Fibroblast of skin of back (primary cell): ENCODE measurements around the gene CFAP92.
"Not testable (repeated sequence)": the region's sequence is repeated elsewhere in the genome, so short reads cannot be mapped to it uniquely, and the experiment has no call there.

Experiments
- DNase-seq: peaks from one replicate; pipeline ENCODE4 v3.0.0-alpha.2; 2013

Gene CFAP92

DNA sequence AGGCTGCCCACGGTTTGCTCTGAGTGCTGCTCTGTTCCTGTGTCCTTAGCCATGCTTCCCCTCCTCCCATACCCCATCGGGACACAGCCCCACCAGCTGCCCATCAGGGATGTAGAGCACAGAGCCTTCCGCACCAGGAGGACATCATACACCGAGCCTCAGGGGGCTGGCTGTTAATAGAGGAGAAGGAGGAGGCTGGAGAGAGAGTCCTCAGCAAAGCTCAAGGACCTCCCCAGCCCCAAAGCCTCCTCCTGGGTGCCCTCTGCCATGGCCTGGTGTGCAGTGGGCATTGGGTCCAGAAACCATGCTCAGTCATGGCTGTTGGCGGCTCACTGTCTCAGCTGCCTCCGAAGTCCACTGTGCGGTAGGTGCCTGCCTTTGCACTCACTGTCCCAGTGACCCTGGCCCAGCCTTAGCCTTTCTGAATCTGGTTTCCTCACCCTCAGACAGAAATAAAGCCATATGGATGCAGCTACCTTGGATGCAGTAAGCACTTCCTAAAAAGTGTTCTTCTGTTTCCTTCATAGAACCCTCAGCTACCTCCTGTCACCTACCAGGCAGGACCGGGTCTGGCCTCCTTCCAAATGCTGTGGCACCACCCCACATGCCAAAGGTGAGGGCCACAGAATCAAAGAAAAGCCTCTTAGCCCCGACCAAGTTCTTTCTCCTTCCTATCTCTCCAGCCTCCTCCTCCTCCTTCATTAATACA lies 60.5 kb downstream of the CFAP92 start:
- DNase-seq, result no peak

DNA sequence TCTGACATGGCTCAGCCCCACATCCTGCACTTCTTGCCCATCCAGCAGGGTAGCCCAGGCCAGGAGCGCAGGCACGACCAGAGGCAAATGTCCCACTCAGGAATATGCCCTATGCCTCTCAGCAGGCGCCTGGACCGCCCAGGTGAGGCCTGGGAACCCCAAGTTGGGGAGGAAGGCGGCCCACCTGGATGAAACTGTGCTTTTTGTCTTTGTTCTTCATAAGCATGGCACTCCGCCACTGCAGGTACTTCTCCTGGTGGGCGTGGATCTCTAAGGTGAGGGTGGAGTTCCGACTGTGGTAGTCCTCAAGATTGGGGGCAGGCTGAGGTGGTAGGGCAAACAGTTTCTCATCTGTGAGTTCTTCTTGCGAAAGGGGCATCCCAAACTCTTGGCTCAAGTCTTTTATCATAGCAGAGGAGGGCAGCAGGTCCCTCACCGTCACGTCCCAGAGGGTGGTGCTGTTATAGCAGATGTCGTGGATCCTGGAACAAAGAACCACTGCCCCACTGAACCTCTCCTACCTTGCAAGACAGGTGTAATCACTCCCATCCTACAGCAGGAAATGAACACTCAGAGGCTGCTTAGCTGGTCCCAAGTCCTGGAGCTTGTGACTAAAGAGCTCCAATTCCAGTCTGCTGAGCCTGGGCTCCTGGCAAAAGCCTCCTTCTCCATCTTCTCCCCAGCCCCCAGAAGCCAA lies 61.2 kb downstream of the CFAP92 start:
- no peak for DNase-seq

DNA sequence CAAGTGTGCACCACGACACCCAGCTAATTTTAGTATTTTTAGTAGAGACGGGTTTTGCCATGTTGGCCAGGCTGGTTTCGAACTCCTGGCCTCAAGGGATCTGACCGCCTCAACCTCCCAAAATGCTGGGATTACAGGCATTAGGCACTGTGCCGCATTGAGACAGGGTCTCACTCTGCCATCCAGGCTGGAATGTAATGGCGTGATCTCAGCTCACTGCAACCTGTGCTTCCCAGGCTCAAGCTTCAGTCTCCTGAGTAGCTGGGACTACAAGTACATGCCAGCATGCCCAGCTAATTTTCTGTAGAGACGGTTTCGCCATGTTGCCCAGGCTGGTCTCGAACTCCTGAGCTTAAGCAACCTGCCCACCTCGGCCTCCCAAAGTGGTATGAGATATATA lies 62.8 kb downstream of the CFAP92 start:
- DNase-seq, result no peak

DNA sequence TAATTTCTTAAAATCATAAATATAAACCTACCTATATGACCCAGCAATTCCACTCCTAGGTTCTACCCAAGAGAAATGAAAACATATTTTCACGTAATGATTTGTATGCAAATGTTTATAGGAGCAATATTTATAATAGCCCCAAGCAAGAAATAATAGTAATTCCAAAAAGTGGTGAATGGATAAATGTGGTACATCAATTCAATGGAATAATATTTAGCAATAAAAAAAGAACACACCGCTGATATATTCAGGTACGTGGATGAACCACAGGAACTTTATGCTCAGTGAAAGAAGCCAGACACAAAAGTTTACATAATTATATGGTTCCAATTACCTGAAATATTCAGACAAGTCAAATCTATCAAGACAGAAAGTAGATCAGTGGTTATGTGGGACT lies 64.5 kb downstream of the CFAP92 start:
- no peak for DNase-seq

DNA sequence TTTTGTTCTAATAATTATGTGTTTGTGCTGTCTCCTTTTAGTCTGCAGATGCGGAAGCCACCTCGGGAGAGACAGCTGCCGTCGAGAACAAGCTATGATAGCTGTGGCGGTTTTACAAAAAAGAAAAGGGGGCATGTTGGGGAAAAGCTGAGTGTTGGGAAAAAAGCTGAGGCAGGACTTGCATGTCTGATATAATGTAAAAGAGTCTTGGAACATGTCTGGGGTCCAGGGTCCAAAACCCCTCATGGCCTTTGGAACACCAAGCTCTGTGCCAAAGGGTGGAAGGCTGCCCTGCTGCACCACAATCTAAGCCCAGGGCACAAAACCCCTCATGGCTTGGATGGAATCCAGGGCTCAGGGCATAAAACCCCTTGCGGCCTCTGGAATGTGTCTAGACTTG lies 69.9 kb downstream of the CFAP92 start:
- DNase-seq, result not testable (repeated sequence)

DNA sequence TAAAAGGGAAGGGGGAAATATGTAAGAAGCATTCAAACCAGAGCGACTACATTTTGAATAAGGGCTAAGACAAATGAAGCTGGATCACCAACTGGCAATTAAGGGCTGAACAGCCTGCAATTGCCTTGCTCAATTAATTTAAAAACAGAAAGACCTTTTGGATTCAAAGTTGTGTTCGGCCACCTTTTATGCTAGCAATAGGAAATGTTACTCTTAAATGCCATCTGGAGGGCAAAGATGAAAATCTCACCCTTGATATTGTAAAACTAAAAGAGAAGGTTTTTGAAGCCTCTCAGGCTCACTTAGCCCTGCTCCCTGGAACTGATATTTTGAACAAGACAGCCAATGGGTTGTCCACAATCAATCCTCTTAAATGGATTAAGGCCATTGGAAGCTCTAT lies 70.3 kb downstream of the CFAP92 start:
- DNase-seq, result no peak

DNA sequence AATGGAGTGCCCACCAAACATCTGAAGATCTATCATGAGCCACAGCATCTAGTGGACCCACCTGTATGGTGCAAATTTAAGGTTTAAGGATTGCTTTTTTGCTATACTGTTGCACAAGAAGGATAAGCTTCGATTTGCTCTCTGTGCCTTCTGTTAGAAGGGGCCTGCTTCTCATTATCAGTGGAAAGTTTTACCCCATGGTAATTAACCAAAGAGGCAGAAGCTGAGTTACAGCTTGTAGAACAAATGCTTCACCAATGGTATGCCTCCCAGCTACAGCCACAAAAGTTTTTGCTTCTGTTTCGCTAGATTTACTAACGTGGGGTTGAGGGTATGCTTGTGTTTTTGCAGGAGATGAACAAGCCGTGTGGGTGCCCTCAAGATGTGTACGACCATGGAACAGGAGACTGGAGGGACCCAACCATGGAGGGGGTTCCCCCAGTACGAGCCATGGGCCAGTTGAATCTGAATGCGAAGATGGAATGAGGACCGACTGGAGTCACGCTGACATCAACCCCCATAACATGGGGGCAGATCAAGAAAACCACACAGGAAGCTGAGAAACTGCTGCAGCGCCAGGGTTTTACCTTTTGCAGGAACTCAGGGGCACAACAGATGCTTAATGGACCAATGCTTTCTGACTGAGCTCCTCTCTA lies 70.9 kb downstream of the CFAP92 start:
- no peak for DNase-seq

DNA sequence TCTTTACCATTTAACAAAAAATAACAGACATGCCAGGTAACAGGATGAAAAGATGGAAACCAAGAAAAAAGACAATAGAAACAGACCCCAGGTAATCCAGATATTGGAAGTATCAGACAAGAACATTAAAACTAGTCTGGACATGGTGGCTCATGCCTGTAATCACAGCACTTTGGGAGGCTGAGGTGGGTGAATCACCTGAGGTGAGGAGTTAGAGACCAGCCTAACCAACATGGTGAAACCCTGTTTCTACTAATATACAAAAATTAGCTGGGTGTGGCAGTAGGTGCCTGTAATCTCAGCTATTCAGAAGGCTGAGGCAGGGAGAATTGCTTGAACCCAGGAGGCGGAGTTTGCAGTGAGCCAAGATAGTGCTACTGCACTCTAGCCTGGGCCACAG lies 73.9 kb downstream of the CFAP92 start:
- no peak for DNase-seq

DNA sequence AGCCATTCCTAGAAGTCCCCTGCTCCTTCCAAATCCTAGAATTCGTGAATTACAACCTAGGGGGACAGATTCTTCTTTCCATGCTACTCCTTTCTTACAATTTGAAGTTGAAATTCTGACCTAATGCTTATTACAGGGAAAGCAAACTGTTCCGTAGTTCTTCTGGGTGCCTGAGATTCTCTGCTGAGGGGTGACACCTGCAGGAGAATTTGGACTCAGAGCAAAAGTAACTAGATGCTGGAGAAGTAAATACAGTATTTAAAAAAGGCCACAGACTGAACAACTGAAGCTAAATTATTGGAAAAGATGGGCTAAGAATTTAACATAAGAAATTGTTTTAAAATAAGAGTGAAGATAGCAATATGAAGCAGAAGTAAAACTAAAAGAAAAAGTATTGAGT lies 76.6 kb downstream of the CFAP92 start:
- no peak for DNase-seq

DNA sequence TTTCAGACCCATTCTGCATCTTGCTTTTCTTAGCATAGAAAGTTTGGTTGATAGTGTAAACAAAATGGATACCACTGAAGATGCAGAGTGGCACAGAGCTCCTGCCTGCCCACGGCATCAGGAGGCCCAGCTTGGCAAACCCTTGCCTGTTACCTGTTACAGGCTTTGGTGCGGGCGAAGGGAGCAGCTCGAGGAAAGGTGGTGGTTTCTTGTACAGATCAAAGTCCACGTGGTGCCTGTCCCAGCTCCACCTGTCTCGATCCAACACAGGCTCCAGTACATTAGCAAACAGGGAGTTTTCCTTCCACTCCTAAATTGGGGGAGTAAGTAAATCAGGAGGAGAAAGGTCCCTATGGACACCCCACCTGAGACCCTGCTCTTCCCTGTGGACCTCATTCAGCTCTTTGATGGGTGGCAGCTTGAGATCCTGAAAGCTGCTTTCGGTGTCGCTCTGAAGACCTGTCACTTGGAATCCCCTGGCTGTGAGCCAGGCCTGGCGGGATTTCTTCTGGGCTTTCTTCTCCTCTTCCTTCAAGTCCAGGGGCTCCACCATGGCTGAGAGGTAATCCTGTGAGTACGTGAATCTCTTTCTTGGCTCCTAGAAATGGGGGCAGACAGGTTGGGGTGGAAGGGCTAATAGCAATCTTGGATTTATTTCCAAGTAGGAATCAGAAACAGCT lies 78.8 kb downstream of the CFAP92 start:
- no peak for DNase-seq

DNA sequence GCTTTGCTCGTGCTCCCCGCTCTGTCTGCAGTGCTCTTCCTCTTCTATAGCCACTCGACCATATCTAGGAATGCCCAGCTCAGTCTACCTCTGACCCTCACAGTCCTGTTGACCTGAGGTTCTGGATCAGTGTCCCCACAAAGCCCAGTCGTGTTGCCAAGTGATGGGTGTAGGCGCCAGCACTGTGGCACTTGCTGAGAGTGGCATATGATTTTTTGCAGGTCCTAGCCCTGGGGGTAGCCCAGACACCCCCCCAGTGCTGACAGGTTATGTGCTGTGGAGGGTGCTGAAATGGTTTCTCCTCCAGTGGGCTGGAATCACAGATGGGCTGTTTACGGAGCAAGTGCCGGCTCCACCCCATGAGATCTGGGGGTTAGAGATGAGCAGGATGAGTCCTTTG lies 82.0 kb downstream of the CFAP92 start:
- no peak for DNase-seq

DNA sequence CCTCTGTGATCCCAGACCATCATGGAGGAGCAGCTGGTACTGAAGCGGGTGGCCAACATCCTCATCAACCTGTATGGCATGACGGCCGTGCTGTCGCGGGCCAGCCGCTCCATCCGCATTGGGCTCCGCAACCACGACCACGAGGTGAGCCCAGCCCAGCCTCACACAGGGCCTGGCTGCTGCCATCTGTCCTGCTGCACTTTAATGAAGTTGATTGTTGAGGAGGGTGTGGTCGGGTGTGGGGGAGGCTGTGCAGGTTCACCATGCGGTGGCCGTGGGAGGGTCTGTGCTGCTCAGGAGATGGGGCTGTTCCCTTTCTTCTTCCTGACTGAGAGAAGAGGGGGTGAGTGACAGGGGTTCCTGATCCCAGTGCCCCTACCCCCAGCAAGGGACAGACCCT lies 83.9 kb downstream of the CFAP92 start:
- no peak for DNase-seq

DNA sequence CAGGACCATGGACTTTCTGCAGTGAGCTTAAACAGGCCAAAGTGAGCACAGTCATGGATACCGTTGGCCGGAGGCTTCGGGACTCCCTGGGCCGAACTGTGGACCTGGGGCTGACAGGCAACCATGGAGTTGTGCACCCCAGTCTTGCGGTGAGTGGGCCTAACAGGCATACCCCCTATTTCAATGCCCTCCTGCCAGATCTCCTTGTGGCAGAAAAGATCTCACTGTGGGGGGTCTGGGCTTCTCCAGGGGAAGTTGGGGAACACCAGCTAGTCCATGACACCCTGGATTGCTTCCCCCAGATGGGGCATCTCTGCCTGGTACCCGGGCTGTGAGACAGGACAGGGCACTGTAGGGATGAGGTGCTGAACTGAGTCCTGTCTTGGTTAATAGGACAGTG lies 84.9 kb downstream of the CFAP92 start:
- DNase-seq, result no peak

DNA sequence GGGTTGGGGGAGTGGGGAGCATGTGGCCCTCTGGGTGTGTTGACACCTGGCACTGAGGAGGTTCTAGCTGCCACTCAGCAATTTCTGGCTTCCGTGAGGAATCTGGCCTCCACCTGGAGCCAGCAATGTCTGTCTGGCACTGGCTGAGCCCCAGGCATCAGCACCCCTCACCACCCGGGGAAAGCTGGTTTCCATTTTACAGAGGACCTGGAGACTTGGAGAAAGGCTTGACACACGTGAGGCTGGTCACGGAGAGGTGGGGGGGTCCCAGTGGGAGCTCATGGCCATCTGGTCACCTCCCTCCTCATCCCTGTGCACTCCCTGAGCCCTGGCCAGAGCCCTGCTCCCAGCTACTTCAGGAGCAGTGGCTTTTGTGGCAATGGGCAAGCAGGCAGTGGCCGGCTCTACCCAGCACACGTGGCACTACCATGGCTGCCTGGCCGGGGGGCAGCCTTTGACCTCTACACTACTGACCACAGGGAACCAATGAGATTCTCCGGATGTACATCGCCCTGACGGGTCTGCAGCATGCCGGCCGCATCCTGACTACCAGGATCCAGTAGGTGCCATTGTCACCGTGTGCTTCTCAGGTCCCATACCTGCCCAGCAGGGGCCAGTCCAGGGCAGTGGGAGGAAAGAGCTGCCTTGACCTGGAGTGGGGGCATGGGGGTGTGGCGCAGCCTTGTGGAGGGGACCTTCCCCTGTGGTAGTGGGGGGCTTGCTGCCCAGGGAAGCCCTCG lies 86.0 kb downstream of the CFAP92 start:
- DNase-seq, result no peak

DNA sequence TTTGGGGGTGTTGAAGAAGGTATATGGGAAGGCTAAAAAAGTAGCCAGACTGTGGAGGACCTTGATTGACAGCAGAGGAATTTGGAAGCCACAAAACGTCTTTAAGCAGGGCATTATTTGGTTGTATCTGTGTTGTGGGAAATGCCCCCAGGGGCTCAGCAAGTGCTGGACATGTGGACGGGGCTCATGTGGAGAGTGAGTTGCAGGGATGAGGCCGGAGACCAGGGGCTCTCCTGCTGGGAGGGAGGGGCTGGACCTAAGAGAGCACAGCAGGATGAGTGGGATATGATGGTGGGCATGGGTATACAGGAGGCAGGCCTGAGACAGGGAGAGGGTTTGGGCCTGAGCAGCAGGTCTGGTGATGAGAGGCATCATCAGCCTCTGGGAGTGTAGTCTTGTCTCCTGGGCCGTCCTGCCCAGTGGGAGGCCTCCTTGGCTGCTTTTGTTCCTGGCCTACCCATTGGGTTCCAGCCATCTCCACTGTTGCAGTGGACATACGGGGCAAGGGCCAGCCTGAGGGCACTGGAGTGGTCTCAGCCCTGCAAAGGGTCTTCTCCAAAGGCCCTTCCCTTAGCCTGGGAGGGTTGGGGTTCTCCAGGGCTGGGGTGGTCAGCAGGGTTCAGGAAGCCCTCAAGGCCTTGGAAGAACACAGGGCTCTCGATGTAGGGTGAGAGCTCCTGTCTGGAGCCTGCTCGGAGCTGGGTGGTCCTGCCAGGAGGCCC lies 86.9 kb downstream of the CFAP92 start:
- no peak for DNase-seq

DNA sequence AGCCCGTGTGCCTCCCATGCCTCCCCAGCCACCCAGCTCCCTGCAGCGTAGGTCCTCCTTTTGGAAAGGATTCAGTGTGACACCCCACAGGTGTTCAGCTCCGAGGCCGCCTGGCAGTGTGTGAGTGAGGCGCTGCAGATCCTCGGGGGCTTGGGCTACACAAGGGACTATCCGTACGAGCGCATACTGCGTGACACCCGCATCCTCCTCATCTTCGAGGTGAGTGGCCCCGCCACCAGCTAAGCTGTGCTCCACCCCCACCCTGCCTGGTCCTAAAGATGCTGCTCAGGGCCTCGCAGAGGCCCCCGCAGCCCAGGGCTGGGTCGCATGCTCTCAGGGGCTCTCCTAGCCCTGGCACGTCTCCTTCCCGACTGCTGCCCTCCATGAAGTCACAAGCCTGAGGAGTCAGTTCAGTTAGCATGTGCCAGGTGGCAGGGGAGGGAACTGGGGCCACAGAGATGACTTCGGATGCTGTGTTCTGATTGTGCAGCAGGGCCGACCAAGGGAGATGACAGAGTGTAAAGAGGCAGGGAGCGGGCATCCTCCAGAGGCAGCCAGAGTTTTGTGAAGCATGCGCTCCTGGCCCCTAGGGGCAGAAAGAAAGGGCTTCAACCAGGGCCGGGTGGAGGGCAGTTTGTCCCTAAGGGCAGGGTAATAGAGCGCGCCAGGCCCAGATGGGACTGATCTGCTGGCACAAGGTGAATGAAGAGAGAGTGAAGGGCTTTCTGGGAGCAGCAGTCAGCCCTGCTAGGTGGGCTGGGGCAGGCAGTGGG lies 87.7 kb downstream of the CFAP92 start:
- no peak for DNase-seq

DNA sequence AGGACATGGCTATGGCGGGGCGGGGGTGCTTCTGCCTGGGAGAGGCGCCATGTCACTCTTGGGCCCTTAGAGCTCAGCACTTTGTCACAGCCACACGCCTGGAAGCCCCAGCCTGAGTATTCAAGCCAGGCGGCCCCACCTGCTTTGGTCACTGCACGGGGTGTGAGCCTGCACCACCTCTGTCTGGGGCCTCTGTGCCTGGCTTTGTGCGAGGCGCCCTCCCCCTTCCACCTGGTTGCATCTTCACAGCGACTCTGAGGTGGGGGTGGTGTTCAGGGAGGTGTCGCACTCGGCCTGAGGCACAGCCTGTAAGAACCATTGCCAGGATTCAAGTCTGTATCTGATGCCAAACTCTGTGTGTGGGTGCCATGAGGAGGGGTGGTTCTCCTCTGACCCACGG lies 90.4 kb downstream of the CFAP92 start:
- DNase-seq, result no peak

DNA sequence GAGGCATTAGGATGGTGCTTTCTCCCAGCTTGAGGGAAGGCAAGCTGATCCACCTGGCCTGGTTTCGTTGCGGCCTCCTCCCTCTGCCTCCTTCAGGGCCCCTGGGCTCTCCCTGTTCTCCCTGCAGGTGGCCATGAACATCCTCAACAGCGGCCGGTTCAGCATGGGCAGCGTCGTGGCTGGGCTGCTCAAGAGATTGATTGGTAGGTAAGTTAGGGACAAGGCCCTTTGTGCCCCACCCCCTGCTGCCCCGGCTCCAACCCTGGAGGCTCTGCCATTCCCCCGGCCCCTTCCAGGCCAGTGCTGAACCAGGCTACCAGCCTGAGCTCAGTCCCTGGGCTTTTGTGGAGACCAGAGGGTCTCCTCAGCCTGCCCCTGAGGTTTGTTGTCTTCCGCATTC lies 91.5 kb downstream of the CFAP92 start:
- no peak for DNase-seq

DNA sequence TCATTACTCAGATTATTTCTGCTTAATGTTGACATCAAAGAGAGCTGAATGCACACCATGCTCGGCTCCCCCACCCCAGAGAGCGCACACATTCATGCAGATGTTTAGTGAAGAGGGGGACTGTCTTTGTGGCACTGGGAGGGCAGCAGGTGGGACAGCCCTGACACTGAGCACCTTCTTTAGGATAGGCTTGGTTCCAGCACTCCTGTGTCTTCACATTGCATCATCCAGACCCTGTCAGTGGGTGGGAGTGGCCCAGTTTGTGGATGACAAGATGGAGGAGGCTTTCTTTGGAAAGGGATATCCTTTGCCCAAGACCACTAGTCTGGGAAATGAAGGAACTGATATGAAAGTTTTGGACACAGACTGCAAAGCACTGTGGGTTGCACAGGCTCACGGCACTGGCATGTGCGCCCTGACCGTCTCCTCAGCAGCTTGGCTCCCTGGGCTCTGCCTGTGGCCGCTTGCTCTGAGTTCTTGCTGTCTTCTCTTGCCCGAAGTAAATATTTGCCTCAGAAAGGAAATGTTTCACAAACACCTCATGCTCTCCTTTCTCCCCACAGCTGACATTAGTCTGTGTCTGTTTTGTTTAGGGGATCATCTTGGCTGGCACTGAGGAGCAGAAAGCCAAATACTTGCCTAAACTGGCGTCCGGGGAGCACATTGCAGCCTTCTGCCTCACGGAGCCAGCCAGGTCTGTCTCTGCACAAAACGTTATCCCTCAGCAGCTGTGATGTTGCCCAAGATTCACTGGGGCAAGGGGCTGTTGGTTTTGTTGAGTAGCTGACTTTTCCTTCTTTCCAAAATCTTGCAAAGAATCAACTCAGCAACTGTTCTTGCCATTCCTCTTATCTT lies 97.8 kb downstream of the CFAP92 start:
- no peak for DNase-seq
